ENCODE data around the gene BICD1.

The BICD1 gene

GRCh38 chr12:32110417-32110816, 3.8 kb downstream of the BICD1 start:
- DNase-seq (ENCODE audit: insufficient read length, low spot score) (no peak), FAIRE-seq (no peak)
- TF ChIP-seq, protein P1, sequence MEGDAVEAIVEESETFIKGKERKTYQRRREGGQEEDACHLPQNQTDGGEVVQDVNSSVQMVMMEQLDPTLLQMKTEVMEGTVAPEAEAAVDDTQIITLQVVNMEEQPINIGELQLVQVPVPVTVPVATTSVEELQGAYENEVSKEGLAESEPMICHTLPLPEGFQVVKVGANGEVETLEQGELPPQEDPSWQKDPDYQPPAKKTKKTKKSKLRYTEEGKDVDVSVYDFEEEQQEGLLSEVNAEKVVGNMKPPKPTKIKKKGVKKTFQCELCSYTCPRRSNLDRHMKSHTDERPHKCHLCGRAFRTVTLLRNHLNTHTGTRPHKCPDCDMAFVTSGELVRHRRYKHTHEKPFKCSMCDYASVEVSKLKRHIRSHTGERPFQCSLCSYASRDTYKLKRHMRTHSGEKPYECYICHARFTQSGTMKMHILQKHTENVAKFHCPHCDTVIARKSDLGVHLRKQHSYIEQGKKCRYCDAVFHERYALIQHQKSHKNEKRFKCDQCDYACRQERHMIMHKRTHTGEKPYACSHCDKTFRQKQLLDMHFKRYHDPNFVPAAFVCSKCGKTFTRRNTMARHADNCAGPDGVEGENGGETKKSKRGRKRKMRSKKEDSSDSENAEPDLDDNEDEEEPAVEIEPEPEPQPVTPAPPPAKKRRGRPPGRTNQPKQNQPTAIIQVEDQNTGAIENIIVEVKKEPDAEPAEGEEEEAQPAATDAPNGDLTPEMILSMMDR (IDR thresholded peaks at IDR 0.05; ENCODE audit: insufficient read depth, missing control alignments) = no peak

- no peak for FAIRE-seq
- no peak for DNase-seq (ENCODE audit: insufficient read length, low spot score)
- TF ChIP-seq, protein P1 (IDR thresholded peaks at IDR 0.05; ENCODE audit: insufficient read depth, missing control alignments) = no peak
Observed at GRCh38 chr12:32110942-32111341, 4.3 kb downstream of the BICD1 start.

GRCh38 chr12:32115404-32116104, 8.9 kb downstream of the BICD1 start:
- DNase-seq (ENCODE audit: insufficient read length, low spot score) (no peak), FAIRE-seq (no peak)

GRCh38 chr12:32116897-32117296, 10.2 kb downstream of the BICD1 start:
- FAIRE-seq = no peak
- DNase-seq (ENCODE audit: insufficient read length, low spot score) = no peak
- TF ChIP-seq, protein P1 (IDR thresholded peaks at IDR 0.05; ENCODE audit: insufficient read depth, missing control alignments) = no peak

More at GRCh38 chr12:32115404-32116104, 8.9 kb downstream of the BICD1 start:
- TF ChIP-seq, protein P1 (IDR thresholded peaks at IDR 0.05; ENCODE audit: insufficient read depth, missing control alignments) = no peak

- no peak for FAIRE-seq
- TF ChIP-seq, protein P1 (IDR thresholded peaks at IDR 0.05; ENCODE audit: insufficient read depth, missing control alignments) = no peak
- no peak for DNase-seq (ENCODE audit: insufficient read length, low spot score)
Observed at GRCh38 chr12:32117316-32117715, 10.7 kb downstream of the BICD1 start.

GRCh38 chr12:32118806-32119205, 12.2 kb downstream of the BICD1 start:
- no peak for FAIRE-seq
- no peak for DNase-seq (ENCODE audit: insufficient read length, low spot score)
- TF ChIP-seq, protein P1 (IDR thresholded peaks at IDR 0.05; ENCODE audit: insufficient read depth, missing control alignments) = no peak

GRCh38 chr12:32120419-32120818, 13.8 kb downstream of the BICD1 start:
- TF ChIP-seq, protein P1 (IDR thresholded peaks at IDR 0.05; ENCODE audit: insufficient read depth, missing control alignments) = no peak
- DNase-seq (ENCODE audit: insufficient read length, low spot score) = no peak
- no peak for FAIRE-seq

All from D721Med (cell line).